Lower leg skin (tissue), 4 donors: Measurements from ENCODE around the gene KLHL11. TPM values are rescaled to one million over a fixed set of nuclear protein-coding genes. Genes with fewer than 3 reads are reported as not detected.
A peak's percentile ranks its signal among the peaks of the same experiment; 100 is the strongest.

Experiments used
- DNase-seq, 2 donors: peaks; one replicate each; pipeline ENCODE4 v3.0.0-alpha.2; 2019; ENCODE audit warnings: low spot score in 2 of 2
- H3K4me3 ChIP-seq: fragments of 200-600 bp; sonication (generic); 2 replicates; pipeline ENCODE4 v1.5.1; 2017; ENCODE audit warnings: mild to moderate bottlenecking, low read depth; ENCODE audit not compliant: poor library complexity, severe bottlenecking
- CTCF ChIP-seq, 3 donors: fragments of 450-650 bp; IDR thresholded peaks; one replicate each; pipeline ENCODE4 v1.5.1; 2016; ENCODE audit warnings: antibody characterized with exemption in 3 of 3, mild to moderate bottlenecking in 3 of 3, moderate library complexity in 2 of 3
- POLR2A ChIP-seq, 2 donors: fragments of 450-650 bp; IDR thresholded peaks; one replicate each; pipeline ENCODE4 v1.6.1; 2016 to 2017; ENCODE audit warnings: antibody characterized with exemption in 2 of 2, mild to moderate bottlenecking in 1 of 2, moderate library complexity in 1 of 2
- WGBS, 2 donors: methylation state at CpG; one replicate each; pipeline ENCODE4 v1.1.5; 2018; 5-methylcytosine and 5-hydroxymethylcytosine counted together
- intact Hi-C: fragments of 100-400 bp; cut with DNase I; formaldehyde crosslinking; loops from one replicate; pipeline ENCODE4 v1.15.0; 2023; ENCODE audit warnings: low total_unique reads
- total RNA-seq, 4 donors: library from RNA; depleted of rRNA; stranded (reverse); fragments of >200 nt; gene quantifications; one replicate each; pipeline ENCODE4 v1.1.0, GENCODE V29; 2016

The KLHL11 gene
- total RNA-seq, 4 donors from 2014 or later, result 23.6 to 27.7 (median 25.2) TPM

GRCh38 chr17:41905172-41905571, 39.9 kb upstream of the KLHL11 start:
- no peak overlapping the region for H3K4me3 ChIP-seq
- WGBS, 2 donors, result 92 to 95% methylated on average over 4 of the region's 4 CpGs
- no peak for DNase-seq
- no peak for TF ChIP-seq CTCF (IDR thresholded peaks at IDR 0.05)
- TF ChIP-seq POLR2A (IDR thresholded peaks at IDR 0.05), result no peak
- intact Hi-C loops, result no loop called here

- H3K4me3 ChIP-seq, result no peak overlapping the region
- 91 to 93% methylated on average over 7 of the region's 7 CpGs for WGBS, 2 donors
- DNase-seq, result no peak
- intact Hi-C loops, result no loop called here
- TF ChIP-seq POLR2A (IDR thresholded peaks at IDR 0.05) (no peak), CTCF (IDR thresholded peaks at IDR 0.05) (no peak)
Measured at GRCh38 chr17:41904242-41904841, 39.1 kb upstream of the KLHL11 start.

GRCh38 chr17:41901646-41902045, 36.4 kb upstream of the KLHL11 start:
- intact Hi-C loops, result no loop called here
- no peak for TF ChIP-seq POLR2A (IDR thresholded peaks at IDR 0.05)
- TF ChIP-seq CTCF (IDR thresholded peaks at IDR 0.05), result no peak
- WGBS, 2 donors, result 82 to 83% methylated on average over 11 of the region's 11 CpGs
- no peak for DNase-seq
- no peak overlapping the region for H3K4me3 ChIP-seq

- 92 to 93% methylated on average over 6 of the region's 6 CpGs for WGBS, 2 donors
- no peak overlapping the region for H3K4me3 ChIP-seq
- TF ChIP-seq CTCF (IDR thresholded peaks at IDR 0.05), result no peak
- TF ChIP-seq POLR2A (IDR thresholded peaks at IDR 0.05), result no peak
- intact Hi-C loops, result no loop called here
- DNase-seq, result no peak
Measured at GRCh38 chr17:41896726-41897125, 31.5 kb upstream of the KLHL11 start.

- no peak for DNase-seq
- WGBS, 2 donors, result 53 to 59% methylated on average over 5 of the region's 5 CpGs
- intact Hi-C loops, result no loop called here
- no peak overlapping the region for H3K4me3 ChIP-seq
- TF ChIP-seq CTCF (IDR thresholded peaks at IDR 0.05), result no peak
- TF ChIP-seq POLR2A (IDR thresholded peaks at IDR 0.05), result no peak
Measured at GRCh38 chr17:41895617-41896016, 30.4 kb upstream of the KLHL11 start.

GRCh38 chr17:41894791-41895331, 29.6 kb upstream of the KLHL11 start:
- no peak overlapping the region for H3K4me3 ChIP-seq
- intact Hi-C loops, result no loop called here
- DNase-seq, result peak in 1 of 2 donors; percentile 32
- no peak for TF ChIP-seq POLR2A (IDR thresholded peaks at IDR 0.05)
- no peak for TF ChIP-seq CTCF (IDR thresholded peaks at IDR 0.05)
- WGBS, 2 donors, result 50 to 61% methylated on average over 7 of the region's 7 CpGs
